Activated naive CD8-positive, alpha-beta T cell treated with anti-CD3 and anti-CD28 coated beads, Interleukin-2, amount 10 ng/mL, durations not matched to agents 7 days and 5 days (primary cell): ENCODE results near the gene WDR70. TPM values are rescaled to one million over a fixed set of nuclear protein-coding genes. Genes with fewer than 3 reads are reported as not detected.

ENCODE experiments used
- ATAC-seq: fragments of 150-1000 bp; cut with Tn5 transposase; one replicate; pipeline ENCODE4 v1.10.0; 2021; ENCODE audit warnings: low read depth, moderate library complexity
- POLR2A ChIA-PET: fragments of 350-600 bp; sonication (Branson Sonifier 250); formaldehyde crosslinking; loops from one replicate; lab custom pipeline; 2021; ENCODE audit warnings: antibody characterized with exemption; lab: Charles Lee
- DNase-seq: peaks from one replicate; pipeline ENCODE4 v3.0.0; 2021
- H3K27ac Mint-ChIP-seq: one replicate; pipeline ENCODE4 v1.8.0; 2022; ENCODE audit warnings: mild to moderate bottlenecking, mixed read lengths
- H3K27me3 Mint-ChIP-seq: one replicate; pipeline ENCODE4 v1.8.0; 2022; ENCODE audit warnings: mild to moderate bottlenecking, moderate library complexity, mixed read lengths
- H3K36me3 Mint-ChIP-seq: one replicate; pipeline ENCODE4 v1.8.0; 2021; ENCODE audit warnings: mild to moderate bottlenecking, mixed read lengths
- H3K4me1 Mint-ChIP-seq: one replicate; pipeline ENCODE4 v1.8.0; 2021; ENCODE audit warnings: mixed read lengths
- H3K4me3 Mint-ChIP-seq: one replicate; pipeline ENCODE4 v1.8.0; 2022; ENCODE audit warnings: mild to moderate bottlenecking, moderate library complexity, mixed read lengths
- H3K9me3 Mint-ChIP-seq: one replicate; pipeline ENCODE4 v1.8.0; 2021; ENCODE audit warnings: mixed read lengths
- total RNA-seq, 2 experiments: library from RNA; stranded (reverse); gene quantifications; one replicate each; pipeline ENCODE4 v1.2.3, GENCODE V29; 2021

WDR70 gene
- total RNA-seq, 2 experiments from 2014 or later: 35.8 to 37.6 TPM

DNA sequence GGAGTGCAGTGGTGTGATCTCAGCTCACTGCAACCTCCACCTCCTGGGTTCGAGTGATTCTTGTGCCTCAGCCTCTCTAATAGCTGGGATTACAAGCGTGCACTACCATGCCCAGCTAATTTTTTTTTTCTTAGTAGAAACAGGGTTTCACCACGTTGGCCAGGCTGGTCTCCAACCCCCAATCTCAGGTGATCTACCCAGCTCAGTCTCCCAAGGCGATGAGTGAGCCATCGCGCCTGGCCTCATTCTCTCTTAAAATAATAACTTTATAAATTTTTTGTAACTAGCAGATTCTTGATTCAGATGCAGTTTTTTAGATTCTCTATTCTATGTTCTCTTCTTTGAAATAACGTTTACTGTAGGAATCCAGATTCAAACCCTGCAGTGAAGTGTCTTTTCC lies 333.6 kb downstream of the WDR70 start:
- no peak for ATAC-seq
- no peak for DNase-seq
- no peaks in the 10 kb centered on the region for H3K9me3 Mint-ChIP-seq
- no peak overlapping the region for H3K4me3 Mint-ChIP-seq
- H3K4me1 Mint-ChIP-seq: no peaks in the 10 kb centered on the region
- no peaks in the 10 kb centered on the region for H3K27me3 Mint-ChIP-seq
- H3K27ac Mint-ChIP-seq: no peak overlapping the region
- H3K36me3 Mint-ChIP-seq: peaks cover 2% of the 10 kb centered on the region
- POLR2A ChIA-PET: no interaction called here

DNA sequence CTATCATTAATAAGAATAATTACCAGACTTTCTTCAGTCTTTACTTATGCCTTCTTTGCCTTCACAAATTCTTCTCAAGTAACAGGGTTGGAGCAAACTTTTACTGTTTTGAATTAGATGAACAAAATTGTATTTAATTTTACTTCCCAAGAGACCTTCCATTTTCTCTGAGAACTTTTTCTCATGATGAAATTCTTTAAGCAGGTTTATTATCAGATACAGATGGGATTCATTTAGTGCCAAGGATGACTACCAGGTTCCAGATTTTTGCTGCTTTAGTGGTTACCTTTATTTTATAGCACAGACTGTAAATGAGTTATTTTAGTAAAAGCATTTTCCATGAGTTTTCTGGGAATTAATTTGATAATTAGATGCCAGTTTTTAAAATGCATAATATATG lies 335.6 kb downstream of the WDR70 start:
- Mint-ChIP-seq H3K36me3 (peaks cover 4% of the 10 kb centered on the region), H3K9me3 (no peaks in the 10 kb centered on the region), H3K27me3 (no peaks in the 10 kb centered on the region), H3K4me3 (no peak overlapping the region), H3K27ac (no peak overlapping the region), H3K4me1 (no peaks in the 10 kb centered on the region)
- POLR2A ChIA-PET: no interaction called here
- ATAC-seq (no peak), DNase-seq (no peak)

DNA sequence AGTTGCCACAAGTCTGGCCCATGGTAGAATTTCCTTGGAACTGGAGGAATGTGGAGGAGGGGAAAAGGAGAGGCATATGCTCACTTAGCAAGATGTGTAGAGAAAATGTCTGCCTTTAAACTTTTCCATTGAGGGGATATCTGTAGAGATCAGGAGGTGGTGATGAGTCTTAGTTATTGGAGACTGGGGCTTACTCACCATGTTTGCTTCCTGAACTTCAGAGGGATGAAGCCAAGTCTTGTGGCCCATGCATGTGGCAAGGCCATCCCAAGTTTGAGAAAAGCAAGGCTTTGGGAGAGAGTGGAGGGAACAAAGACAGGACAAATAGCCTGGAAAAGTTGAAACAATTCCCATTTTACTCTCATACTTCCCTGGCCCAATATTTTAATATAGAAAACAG lies 336.2 kb downstream of the WDR70 start:
- Mint-ChIP-seq H3K9me3 (no peaks in the 10 kb centered on the region), H3K4me3 (no peak overlapping the region), H3K36me3 (peaks cover 4% of the 10 kb centered on the region), H3K4me1 (peaks cover 3% of the 10 kb centered on the region), H3K27me3 (no peaks in the 10 kb centered on the region), H3K27ac (no peak overlapping the region)
- POLR2A ChIA-PET: no interaction called here
- no peak for DNase-seq
- no peak for ATAC-seq

DNA sequence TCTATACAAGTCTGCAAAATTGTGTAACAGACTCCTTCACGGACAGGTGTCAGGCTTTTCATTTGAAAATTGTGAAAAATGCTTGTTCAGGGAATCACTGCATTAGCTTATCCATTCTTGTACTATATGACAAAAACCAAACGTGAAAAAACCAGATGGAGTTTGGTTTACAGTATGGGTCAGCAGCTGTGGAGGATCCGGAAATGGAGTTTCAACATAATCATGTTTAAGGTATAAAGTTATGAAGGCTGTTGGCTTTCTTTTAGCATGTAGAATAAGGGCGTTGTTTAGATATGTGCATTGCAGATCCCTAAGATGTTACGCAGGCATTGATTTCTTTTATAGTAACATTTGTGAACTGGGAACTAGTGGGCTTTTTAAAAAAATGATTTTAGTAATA lies 336.9 kb downstream of the WDR70 start:
- H3K4me1 Mint-ChIP-seq: peaks cover 6% of the 10 kb centered on the region
- H3K27me3 Mint-ChIP-seq: no peaks in the 10 kb centered on the region
- H3K27ac Mint-ChIP-seq: no peak overlapping the region
- H3K9me3 Mint-ChIP-seq: no peaks in the 10 kb centered on the region
- H3K36me3 Mint-ChIP-seq: peaks cover 8% of the 10 kb centered on the region
- DNase-seq (no peak), ATAC-seq (no peak)
- no peak overlapping the region for H3K4me3 Mint-ChIP-seq
- POLR2A ChIA-PET: no interaction called here

DNA sequence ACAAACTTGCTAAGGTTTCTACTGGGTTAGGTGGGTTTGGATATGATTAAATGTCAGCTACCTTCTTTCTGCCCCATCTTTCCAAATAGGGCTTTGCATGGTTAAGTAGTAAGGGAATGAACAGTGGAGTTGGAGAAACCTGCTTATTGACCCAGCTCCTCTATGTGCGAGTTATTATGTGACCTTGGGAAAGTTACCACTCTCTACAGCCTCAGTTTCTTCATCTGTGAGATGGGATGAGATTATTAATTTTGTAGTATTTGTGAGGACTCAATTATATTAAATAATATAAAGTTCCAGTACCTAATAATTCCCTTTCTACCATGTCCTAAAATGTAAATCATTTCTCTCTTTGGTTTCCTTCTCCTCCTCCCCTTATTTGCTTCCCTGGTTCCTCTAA lies 337.3 kb downstream of the WDR70 start:
- Mint-ChIP-seq H3K9me3 (no peaks in the 10 kb centered on the region), H3K4me3 (no peak overlapping the region), H3K27me3 (no peaks in the 10 kb centered on the region), H3K4me1 (peaks cover 8% of the 10 kb centered on the region), H3K27ac (no peak overlapping the region), H3K36me3 (peaks cover 8% of the 10 kb centered on the region)
- POLR2A ChIA-PET: no interaction called here
- no peak for DNase-seq
- ATAC-seq: no peak

DNA sequence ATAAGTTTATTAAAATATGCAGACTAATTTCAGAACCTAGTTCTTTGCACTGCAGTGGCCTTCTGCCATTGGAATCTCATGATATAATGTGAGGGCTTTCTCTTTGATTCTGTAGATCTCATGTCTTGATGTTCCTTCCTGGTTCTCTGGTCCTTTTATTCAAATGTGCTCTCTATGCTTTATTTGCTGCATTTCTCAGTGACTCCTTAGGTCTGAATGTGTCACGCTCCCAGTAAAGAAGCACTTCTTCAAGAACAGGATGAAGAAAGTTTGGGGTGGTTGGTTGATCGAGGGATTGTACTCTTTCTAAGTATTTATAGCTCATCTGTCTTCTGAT lies 338.1 kb downstream of the WDR70 start:
- ATAC-seq: no peak
- no peaks in the 10 kb centered on the region for H3K9me3 Mint-ChIP-seq
- H3K36me3 Mint-ChIP-seq: peaks cover 10% of the 10 kb centered on the region
- no peaks in the 10 kb centered on the region for H3K27me3 Mint-ChIP-seq
- H3K27ac Mint-ChIP-seq: no peak overlapping the region
- peaks cover 12% of the 10 kb centered on the region for H3K4me1 Mint-ChIP-seq
- POLR2A ChIA-PET: no interaction called here
- no peak overlapping the region for H3K4me3 Mint-ChIP-seq
- no peak for DNase-seq

DNA sequence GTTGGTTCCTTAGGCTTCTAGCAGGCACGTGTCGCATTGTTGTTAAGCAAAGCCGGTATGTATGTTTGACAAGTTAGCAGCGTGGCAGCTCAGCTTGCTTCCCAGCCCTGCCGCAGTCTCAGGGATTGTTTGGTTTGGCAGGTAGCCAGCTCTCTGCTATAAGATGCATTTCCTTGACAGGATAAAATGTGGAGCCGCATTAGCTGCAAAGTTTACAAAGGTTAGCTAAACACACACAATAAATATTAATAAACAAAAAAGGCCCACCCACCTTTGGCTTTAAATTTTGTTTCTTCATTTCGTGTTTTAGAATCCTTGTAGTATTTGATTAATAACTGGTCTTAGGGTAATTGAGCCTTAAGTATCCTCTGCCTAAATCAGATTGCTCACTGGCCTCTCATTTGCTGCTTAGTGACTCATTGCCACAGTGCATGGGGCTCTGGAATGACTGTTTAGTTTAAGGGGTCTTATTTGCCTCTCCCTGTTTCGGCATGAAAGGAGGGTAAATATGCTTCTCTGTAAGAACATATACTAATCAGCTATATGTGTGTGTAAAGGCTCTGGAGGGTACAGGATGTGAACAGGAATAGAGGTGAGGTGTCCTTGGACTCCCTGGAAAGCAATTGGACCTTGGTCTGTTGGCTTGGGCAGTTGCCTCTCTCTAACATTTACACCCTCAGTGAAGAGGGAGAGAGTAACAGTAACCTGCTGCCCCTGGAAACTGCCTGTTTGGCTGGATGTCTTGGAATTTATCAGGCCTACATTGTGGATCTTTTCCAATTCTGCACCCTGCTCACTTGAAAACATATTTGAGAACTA lies 338.7 kb downstream of the WDR70 start:
- Mint-ChIP-seq H3K9me3 (no peaks in the 10 kb centered on the region), H3K4me3 (no peak overlapping the region), H3K36me3 (peaks cover 12% of the 10 kb centered on the region), H3K27ac (no peak overlapping the region), H3K27me3 (no peaks in the 10 kb centered on the region), H3K4me1 (peaks cover 16% of the 10 kb centered on the region)
- no peak for DNase-seq
- POLR2A ChIA-PET: no interaction called here
- ATAC-seq: no peak

DNA sequence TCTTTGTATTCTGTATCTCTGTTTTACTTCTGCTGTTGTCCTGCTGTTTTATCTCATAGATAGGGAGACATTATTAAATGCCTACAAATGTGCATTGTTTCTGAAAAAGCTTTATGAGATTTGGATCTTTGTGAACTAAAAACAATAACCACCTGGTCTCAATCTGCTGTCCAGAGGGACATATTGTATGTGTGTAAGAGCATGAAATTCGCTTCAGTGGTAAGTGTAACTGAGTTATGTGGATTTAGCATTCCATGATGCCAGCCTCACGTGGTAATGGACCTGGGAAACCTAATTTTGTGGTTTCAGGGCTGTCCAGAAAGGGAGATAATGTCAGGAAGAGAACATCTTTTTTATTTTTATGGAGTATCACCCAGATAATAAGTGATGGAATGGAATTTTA lies 341.4 kb downstream of the WDR70 start:
- Mint-ChIP-seq H3K9me3 (no peaks in the 10 kb centered on the region), H3K27me3 (no peaks in the 10 kb centered on the region), H3K4me3 (no peak overlapping the region), H3K27ac (no peak overlapping the region), H3K36me3 (peaks cover 10% of the 10 kb centered on the region), H3K4me1 (peaks cover 20% of the 10 kb centered on the region)
- POLR2A ChIA-PET: no interaction called here
- ATAC-seq (no peak), DNase-seq (no peak)

DNA sequence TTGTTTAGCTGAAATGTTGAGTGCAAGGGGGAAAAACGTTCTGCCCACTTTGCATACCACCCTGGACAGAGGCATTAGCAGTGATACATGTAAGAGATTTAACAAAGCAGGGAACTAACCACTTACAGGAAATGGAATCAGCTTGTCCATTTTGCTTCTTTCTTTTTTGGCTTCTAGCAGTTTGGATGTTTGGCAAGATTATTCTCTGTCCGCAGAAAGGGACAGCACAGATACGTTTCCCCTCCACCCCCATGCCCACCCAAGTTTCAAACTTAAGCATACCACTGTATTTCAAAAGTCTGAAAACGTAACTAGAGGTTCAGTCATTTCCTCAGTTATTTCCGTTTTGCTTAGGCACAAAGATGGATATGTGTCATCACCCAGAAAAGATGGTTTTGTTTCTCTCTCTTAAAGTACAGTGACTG lies 342.3 kb downstream of the WDR70 start:
- H3K4me1 Mint-ChIP-seq: peaks cover 20% of the 10 kb centered on the region
- H3K36me3 Mint-ChIP-seq: peaks cover 10% of the 10 kb centered on the region
- POLR2A ChIA-PET: interaction anchor here (0.6 kb wide), 1 partner anchor 113 kb away, joined by 3 read pairs; no protein-coding TSS in a partner anchor
- H3K27ac Mint-ChIP-seq: peak overlapping the region; percentile 82
- DNase-seq (no peak), ATAC-seq (peak; percentile 38)
- no peaks in the 10 kb centered on the region for H3K9me3 Mint-ChIP-seq
- H3K4me3 Mint-ChIP-seq: peak overlapping the region; percentile 56
- H3K27me3 Mint-ChIP-seq: no peaks in the 10 kb centered on the region

DNA sequence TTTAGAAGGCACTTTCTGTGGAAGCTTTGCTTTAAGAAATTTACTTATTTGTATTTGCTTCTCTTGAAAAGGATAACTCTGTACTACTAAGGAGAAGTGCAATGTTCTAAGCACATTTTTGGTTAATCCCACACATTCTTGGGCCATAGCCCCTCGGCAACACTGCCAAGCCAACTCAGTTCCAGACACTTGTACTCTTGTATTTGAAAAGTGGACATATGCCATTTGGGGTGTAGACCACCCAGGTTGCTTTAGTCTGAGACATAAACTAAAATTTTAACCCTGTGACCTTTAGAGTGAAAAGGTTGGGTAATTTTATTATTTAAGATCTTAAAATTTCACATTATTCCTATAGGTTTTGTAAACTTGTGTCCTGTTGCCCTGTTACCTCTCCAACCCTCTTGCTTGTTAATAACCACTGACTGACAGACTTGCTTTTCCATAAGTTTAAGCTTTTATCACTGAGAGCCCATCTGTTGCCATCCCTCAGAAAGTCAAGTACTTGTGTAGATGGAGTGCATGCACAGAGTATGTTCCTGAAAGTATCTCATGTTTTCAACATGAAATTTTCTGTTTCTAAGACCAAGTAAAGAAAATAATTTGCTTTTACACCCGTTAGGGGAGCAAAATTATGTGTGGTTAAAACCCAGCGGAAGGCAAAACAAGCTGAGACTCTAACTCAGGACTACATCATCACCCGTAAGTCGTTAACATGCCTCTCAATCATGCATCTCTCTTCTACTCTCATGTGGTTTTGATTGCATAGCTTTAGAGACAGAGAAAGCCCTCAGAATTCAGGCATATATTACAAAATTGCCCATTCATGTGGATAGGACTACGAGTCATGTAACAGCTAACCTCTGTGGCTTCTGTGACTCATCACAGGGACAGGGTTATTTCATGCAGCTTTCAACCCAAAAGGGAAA lies 343.4 kb downstream of the WDR70 start:
- no peaks in the 10 kb centered on the region for H3K27me3 Mint-ChIP-seq
- ATAC-seq (peak; percentile 88), DNase-seq (no peak)
- peaks cover 16% of the 10 kb centered on the region for H3K36me3 Mint-ChIP-seq
- H3K9me3 Mint-ChIP-seq: no peaks in the 10 kb centered on the region
- H3K4me1 Mint-ChIP-seq: peaks cover 20% of the 10 kb centered on the region
- POLR2A ChIA-PET: no interaction called here
- H3K27ac Mint-ChIP-seq: peak overlapping the region; percentile 81
- H3K4me3 Mint-ChIP-seq: peak overlapping the region; percentile 57

DNA sequence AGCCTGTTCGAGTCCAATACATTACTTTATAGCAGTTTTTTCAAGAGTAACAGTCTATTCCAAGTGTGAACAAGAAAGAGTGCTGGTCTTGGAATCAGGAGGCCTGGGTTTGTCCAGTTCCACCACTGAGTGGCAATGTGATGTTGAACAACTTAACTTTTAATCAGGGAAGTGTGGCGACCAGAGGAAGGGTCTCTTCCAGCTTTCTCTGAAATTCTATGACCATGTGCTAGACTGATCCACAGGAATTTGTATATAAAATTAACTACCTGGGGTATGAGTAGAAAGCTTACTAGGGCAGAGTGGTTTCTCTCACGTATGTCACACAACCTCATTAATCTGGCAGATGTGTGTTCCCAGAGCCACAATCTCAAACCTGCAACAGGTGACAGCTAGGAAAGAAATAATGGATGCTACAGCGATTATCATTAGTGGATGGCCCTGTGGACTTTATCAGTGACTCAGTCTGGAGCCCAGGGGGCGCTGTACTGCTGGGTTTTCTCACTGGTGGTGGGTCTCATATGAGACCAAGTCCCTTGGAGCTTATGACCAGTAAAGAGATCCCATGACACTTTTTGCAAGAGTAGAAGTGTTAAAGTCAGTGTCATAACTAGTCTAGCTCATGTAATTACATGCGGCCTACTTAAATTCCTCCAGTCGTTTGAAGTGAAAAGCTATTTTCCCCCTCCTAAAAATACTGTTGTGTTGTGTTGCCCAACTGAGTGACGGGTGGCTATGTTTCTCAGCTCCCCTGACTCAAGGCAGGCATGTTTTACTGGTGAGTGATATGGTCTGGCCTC lies 344.2 kb downstream of the WDR70 start:
- H3K27ac Mint-ChIP-seq: no peak overlapping the region
- POLR2A ChIA-PET: no interaction called here
- no peaks in the 10 kb centered on the region for H3K9me3 Mint-ChIP-seq
- H3K4me1 Mint-ChIP-seq: peaks cover 20% of the 10 kb centered on the region
- H3K36me3 Mint-ChIP-seq: peaks cover 17% of the 10 kb centered on the region
- H3K4me3 Mint-ChIP-seq: peak overlapping the region; percentile 57
- no peak for DNase-seq
- no peaks in the 10 kb centered on the region for H3K27me3 Mint-ChIP-seq
- ATAC-seq: no peak

DNA sequence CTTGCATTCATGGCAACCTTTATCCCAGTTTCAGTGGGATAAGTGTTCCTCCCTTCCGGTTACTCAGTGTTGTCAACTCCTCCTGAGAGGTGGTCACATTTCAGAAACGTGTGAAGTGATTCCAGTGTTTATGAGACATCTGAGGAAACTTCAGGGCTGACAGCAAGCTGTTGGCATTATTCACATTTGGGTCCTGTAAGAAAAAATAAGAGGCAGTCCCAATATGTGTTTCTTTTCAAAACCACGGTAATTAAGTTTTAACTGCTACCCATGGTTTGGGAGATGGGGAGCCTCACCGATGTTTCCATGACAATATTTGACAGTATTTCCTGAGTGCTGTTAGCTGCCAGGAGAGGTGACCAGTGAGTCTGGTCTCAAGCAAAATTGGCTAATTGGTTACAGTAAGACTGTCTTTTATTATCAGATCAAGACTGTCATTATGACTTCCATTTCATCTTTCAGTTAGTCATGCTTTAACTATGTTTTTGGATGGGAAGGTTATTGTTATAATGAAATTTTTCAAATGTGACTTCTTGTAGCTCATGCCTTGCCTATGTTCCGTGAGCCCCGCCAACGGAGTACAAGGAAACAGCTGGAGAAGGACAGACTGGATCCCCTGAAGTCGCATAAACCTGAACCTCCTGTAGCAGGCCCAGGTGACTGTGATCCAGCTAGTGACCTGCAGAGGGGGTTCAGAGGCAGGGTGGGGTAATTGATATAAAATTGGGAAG lies 345.4 kb downstream of the WDR70 start:
- Mint-ChIP-seq H3K4me3 (no peak overlapping the region), H3K36me3 (peaks cover 17% of the 10 kb centered on the region), H3K27me3 (no peaks in the 10 kb centered on the region), H3K9me3 (no peaks in the 10 kb centered on the region), H3K27ac (no peak overlapping the region), H3K4me1 (peaks cover 20% of the 10 kb centered on the region)
- ATAC-seq (no peak), DNase-seq (no peak)
- POLR2A ChIA-PET: no interaction called here

DNA sequence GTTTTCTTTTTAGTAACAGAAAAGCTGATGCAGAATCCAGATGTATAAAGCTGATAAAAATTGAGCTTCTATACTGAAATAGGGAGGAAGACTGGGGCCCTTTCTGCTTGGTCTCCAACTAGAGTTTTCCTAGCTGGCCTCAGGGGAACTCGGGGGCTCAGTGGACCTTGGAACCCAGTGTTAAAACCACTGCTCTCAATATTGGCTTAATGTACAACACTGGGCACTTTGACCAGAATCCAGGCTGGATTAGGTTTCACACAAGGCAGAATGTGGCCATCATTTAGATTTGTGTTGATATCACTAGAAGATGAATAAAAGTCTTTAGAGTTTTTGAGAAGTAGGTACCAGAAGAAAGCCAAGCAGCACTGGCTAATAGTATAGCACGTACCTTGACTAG lies 346.1 kb downstream of the WDR70 start:
- POLR2A ChIA-PET: no interaction called here
- H3K27ac Mint-ChIP-seq: no peak overlapping the region

More for the DNA sequence above, 346.1 kb downstream of the WDR70 start:
- H3K36me3 Mint-ChIP-seq: peaks cover 17% of the 10 kb centered on the region
- H3K4me1 Mint-ChIP-seq: peaks cover 20% of the 10 kb centered on the region
- no peaks in the 10 kb centered on the region for H3K27me3 Mint-ChIP-seq
- H3K4me3 Mint-ChIP-seq: no peak overlapping the region
- ATAC-seq (no peak), DNase-seq (no peak)
- no peaks in the 10 kb centered on the region for H3K9me3 Mint-ChIP-seq
